GM08714 (cell line): ENCODE measurements around the gene ZNF292.
"Not testable (repeated sequence)": the region's sequence is repeated elsewhere in the genome, so short reads cannot be mapped to it uniquely, and the experiment has no call there.

Experiments
- H3K4me3 ChIP-seq: fragments of 200-500 bp; sonication (Bioruptor generic); 2 replicates; pipeline ENCODE4 v1.5.1; 2014; ENCODE audit warnings: mild to moderate bottlenecking, low read length, inconsistent platforms
- ZNF274 ChIP-seq: IDR thresholded peaks from 2 replicates; pipeline ENCODE4 v1.6.1; 2012; ENCODE audit warnings: mild to moderate bottlenecking, low read depth, low read length

The ZNF292 gene

GRCh38 chr6:87257975-87258374, 102.6 kb downstream of the ZNF292 start:
- TF ChIP-seq ZNF274 = no peak
- H3K4me3 ChIP-seq = no peak overlapping the region

DNA sequence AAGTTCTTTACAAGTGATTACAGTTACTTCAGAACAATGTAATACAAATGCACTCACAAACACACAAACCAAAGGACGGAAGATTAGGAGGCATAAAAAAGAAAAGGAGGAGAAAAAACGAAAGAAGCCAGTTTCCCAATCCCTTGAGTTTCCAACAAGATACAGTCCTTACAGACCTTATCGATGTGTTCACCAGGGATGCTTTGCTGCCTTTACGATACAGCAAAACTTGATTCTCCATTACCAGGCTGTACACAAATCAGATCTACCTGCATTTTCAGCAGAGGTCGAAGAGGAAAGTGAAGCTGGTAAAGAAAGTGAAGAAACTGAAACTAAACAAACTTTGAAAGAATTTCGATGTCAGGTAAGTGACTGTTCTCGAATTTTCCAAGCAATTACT, 104.4 kb downstream of the ZNF292 start:
- no peak overlapping the region for H3K4me3 ChIP-seq
- TF ChIP-seq ZNF274 = no peak

- no peak overlapping the region for H3K4me3 ChIP-seq
- TF ChIP-seq ZNF274 = no peak
Measured at GRCh38 chr6:87261534-87261933, 106.2 kb downstream of the ZNF292 start.

GRCh38 chr6:87264481-87264880, 109.1 kb downstream of the ZNF292 start:
- H3K4me3 ChIP-seq = no peak overlapping the region
- no peak for TF ChIP-seq ZNF274

GRCh38 chr6:87274660-87275274, 119.4 kb downstream of the ZNF292 start:
- no peak overlapping the region for H3K4me3 ChIP-seq
- TF ChIP-seq ZNF274 = no peak

DNA sequence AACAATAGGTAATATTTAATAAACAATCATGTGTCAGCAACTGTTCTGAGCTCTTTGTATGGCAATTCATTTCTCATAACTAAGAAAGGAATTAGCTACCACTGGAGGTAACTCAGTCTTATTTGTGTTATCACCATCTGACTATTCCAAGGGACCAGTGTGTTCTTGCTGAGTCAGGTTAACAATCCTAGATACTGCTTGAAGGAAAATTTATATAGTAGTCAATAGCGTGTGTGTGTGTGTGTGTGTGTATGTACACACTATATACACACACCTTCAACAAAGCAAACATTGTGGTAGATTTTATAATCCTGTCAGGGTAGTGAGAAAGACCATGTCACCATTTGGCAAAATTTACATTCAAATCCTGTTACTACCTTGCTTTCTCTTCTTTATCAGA, 121.3 kb downstream of the ZNF292 start:
- H3K4me3 ChIP-seq = no peak overlapping the region
- no peak for TF ChIP-seq ZNF274

GRCh38 chr6:87277123-87277522, 121.8 kb downstream of the ZNF292 start:
- TF ChIP-seq ZNF274 = no peak
- H3K4me3 ChIP-seq = no peak overlapping the region

DNA sequence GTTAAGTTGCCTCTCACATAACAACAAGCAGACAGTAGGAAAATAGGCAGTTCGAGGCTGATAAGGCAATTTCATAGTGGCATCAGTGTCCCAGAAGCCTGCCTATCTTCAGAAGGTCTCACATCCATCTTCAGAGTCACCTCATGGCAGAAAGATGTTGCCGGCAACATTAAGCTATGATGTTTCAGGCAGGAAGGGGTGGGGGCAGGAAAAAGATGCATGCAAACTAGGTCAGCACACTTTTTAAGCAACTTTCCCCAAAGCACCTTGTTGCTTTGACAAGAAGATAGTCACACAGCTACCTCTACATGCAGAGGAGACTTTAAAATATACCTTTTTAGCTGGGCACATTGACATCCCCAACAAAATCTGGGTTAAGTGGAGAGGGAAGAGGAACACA, 123.8 kb downstream of the ZNF292 start:
- H3K4me3 ChIP-seq = no peak overlapping the region
- TF ChIP-seq ZNF274 = no peak

- H3K4me3 ChIP-seq = no peak overlapping the region
- no peak for TF ChIP-seq ZNF274
Measured at GRCh38 chr6:87281426-87281825, 126.1 kb downstream of the ZNF292 start.

DNA sequence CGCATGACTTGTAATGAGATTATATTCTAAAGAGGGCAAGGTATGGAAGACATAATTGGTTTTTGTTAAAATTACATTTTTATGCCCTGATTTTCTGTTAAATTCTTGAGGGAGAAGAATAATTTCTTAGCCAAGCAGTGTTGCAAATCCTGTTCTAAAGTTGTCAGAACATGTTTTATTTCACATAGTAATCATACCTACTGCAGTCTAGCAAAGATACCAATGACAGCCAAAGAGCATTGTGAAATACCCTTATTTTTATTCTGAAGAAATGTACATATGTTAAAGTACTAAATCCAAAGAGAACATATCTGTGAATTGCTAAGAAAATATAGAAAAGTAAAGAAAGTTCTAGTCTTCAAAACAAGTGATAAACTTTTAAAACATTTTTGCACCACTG, 127.4 kb downstream of the ZNF292 start:
- no peak for TF ChIP-seq ZNF274

GRCh38 chr6:87283461-87283860, 128.1 kb downstream of the ZNF292 start:
- no peak overlapping the region for H3K4me3 ChIP-seq
- no peak for TF ChIP-seq ZNF274

More for the DNA sequence above, 127.4 kb downstream of the ZNF292 start:
- H3K4me3 ChIP-seq = no peak overlapping the region

DNA sequence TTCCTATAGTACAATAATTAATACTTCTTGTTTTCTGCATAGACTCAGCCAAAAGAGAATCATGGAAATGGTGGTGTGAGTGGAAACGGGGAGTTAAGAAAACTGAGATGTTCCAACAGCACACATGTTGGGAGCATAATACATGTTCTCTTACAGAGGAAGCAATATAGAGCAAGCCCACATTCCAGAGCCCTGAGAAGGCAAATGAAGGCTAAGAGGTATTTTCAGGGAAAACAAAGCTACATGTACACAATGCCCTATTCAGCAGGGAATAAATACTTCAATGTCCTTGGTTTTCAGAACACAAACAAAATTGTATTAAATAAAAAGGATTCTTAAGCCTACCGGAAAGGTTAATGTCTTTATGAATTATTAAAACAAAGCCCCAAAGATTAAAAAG, 131.9 kb downstream of the ZNF292 start:
- TF ChIP-seq ZNF274 = no peak
- no peak overlapping the region for H3K4me3 ChIP-seq

GRCh38 chr6:87289571-87289970, 134.2 kb downstream of the ZNF292 start:
- TF ChIP-seq ZNF274 = no peak
- no peak overlapping the region for H3K4me3 ChIP-seq

- TF ChIP-seq ZNF274 = no peak
- H3K4me3 ChIP-seq = no peak overlapping the region
Measured at GRCh38 chr6:87291883-87292282, 136.5 kb downstream of the ZNF292 start.

DNA sequence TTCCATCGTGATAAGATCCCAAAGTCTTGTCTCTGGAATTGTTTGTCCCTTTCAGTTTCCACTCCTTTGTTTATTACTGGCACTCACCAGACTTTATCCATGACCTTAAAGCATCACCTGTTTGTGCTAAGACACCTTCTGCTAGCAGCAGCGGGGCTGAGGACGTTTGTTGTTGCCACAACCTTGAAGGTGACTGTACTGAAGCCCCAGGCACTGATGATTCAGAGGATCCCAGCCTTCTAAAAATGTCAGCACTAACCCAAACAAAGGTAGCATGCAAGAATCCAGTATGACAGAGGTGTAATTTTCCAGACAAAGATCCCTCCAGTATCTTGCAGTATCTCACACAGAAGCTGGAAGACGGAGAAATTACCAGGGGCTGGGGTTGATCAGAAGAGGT, 138.2 kb downstream of the ZNF292 start:
- no peak for TF ChIP-seq ZNF274
- no peak overlapping the region for H3K4me3 ChIP-seq

- no peak for TF ChIP-seq ZNF274
- H3K4me3 ChIP-seq = no peak overlapping the region
Measured at GRCh38 chr6:87297119-87297518, 141.8 kb downstream of the ZNF292 start.

DNA sequence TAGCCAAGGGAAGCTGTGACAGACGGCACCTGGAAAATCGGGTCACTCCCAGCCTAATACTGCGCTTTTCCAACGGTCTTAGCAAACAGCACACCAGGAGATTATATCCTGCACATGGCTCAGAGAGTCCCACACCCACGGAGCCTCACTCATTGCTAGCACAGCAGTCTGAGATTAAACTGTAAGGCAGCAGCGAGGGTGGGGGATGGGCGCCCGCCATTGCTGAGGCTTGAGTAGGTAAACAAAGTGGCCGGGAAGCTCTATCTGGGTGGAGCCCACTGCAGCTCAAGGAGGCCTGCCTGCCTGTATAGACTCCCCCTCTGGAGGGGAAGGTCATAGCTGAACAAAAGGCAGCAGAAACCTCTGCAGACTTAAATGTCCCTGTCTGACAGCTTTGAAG, 145.9 kb downstream of the ZNF292 start:
- H3K4me3 ChIP-seq = not testable (repeated sequence)
